Cardiac septum (tissue), 1 donor: ENCODE data around the gene CPSF4L. TPM values are rescaled to one million over a fixed set of nuclear protein-coding genes. Genes with fewer than 3 reads are reported as not detected.
"Not testable (repeated sequence)": the region's sequence is repeated elsewhere in the genome, so short reads cannot be mapped to it uniquely, and the experiment has no call there.

ENCODE experiments used
- DNase-seq: peaks from one replicate; pipeline ENCODE4 v3.0.0-alpha.2; 2020; ENCODE audit warnings: low spot score
- intact Hi-C: fragments of 100-400 bp; cut with DNase I; formaldehyde crosslinking; loops from one replicate; pipeline ENCODE4 v1.14.0; 2022
- long read RNA-seq: library from polyadenylated mRNA; unstranded; transcript quantifications from one replicate; pipeline ENCODE4 v2.0.0, GENCODE V29; 2021
- total RNA-seq: library from RNA; stranded (reverse); fragmentation: NEBNext Ultra II Directional; extraction: Animal tissue kit (Norgen Biotek cat#: 25700); gene quantifications from one replicate; pipeline ENCODE4 v1.2.1, GENCODE V29; 2021
- donor health status: DM: no; HTN: no; CAD: no.

CPSF4L gene, protein sequence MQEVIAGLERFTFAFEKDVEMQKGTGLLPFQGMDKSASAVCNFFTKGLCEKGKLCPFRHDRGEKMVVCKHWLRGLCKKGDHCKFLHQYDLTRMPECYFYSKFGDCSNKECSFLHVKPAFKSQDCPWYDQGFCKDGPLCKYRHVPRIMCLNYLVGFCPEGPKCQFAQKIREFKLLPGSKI
- not detected for total RNA-seq
- long read RNA-seq: 0 reads

DNA sequence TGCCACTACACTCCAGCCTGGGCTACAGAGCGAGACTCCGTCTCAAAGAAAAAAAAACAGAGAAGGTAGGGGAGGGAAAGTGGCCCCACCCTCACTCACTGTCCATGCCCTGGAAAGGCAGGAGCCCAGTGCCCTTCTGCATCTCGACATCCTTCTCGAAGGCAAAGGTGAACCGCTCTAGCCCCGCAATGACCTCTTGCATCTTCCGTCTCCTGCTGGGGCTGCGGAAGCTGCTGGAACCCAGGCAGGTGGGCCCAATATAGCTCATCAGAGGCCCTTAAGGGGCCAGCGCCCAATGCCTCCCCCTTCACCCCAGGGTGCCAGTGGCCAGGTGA, at the start of gene CPSF4L:
Gene CPSF4L (minus strand): TSS at position 264 of the 335 bp plus-strand sequence. CDS start 62 bp downstream, at position 202.
- no peak for DNase-seq
- intact Hi-C loops: no loop called here

DNA sequence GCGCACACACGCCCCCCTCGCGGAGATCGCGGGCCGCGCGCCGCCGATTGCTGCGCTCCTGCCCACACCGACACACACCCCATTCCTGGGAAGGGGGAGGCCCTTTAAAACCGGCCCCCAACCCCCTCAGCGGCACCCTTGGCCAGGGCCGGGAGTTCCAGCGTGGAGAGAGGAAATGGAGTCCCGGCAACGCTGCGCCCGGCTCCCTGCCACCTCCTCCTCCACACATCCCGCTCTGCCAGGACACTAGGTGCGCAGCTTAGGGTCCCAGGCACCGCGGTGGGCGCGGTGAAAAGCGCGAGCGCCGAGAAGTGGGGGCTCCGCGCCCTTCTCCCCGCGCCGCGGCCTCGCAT, 49.7 kb upstream of the CPSF4L start:
- no peak for DNase-seq
- intact Hi-C loops: loop anchor here (5.0 to 10.0 kb wide), 4 partner anchors 34 to 453 kb away; no protein-coding TSS in a partner anchor

DNA sequence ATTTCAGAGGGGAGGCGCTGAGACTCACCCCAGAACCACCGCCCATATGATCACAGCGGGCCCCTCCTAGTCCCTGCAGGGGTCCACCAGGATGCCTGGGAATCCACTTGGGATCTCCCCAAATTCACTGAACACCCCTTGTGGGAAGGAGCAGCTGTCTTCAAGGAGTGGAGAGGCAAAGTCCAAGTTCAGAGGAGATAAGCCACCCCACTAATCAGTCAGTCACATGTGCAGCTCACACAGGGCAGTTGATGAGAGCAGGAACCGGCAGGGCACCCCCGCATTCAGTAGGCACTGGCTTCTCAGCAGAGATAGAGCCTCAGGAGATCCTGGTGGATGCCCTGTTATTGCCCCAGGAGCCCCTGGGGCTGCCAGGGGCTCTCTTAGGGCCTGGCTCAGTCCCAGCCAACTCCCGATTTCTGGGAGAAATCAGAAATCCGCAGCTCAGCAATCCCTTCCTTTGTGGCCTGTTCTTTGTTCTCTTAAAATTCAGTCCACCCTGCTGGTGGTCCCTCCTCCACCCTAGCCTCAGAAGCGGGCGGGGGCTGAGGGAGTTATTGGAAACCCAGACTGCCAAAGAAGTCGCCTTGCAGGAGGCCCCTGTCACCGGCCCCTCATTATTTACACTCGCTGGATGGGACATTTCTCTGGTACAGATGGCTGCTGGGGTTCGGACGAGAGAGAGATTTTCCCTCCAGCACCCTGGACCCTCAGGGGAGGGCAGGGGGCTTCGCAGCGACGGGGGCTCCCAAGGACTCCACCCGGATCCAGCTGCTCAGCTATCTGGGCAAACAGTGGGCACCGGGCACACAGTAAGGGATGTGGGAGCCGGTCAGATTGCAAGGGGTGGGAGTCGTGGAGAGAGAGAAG, 48.3 kb upstream of the CPSF4L start:
- intact Hi-C loops: loop anchor here (1.0 to 10.0 kb wide), 5 partner anchors 18 to 455 kb away; no protein-coding TSS in a partner anchor
- no peak for DNase-seq

DNA sequence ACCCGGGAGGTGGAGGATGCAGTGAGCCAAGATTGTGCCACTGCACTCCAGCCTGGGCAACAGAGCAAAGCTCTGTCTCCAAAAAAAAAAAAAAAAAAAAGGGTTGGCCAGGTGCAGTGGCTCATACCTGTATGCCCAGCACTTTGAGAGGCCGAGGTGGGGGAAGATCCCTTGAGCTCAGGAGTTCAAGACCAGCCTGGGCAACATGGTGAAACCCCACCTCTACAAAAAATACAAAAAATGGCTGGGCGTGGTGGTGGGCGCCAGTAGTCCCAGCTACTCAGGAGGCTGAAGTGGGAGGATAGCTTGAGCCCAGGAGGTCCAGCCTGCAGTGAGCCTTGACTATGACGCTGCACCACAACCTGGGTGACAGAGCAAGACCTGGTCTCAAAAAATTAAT, 47.3 kb upstream of the CPSF4L start:
- intact Hi-C loops: loop anchor here (1.0 kb wide), 1 partner anchor 17 kb away; no protein-coding TSS in a partner anchor
- DNase-seq: not testable (repeated sequence)

DNA sequence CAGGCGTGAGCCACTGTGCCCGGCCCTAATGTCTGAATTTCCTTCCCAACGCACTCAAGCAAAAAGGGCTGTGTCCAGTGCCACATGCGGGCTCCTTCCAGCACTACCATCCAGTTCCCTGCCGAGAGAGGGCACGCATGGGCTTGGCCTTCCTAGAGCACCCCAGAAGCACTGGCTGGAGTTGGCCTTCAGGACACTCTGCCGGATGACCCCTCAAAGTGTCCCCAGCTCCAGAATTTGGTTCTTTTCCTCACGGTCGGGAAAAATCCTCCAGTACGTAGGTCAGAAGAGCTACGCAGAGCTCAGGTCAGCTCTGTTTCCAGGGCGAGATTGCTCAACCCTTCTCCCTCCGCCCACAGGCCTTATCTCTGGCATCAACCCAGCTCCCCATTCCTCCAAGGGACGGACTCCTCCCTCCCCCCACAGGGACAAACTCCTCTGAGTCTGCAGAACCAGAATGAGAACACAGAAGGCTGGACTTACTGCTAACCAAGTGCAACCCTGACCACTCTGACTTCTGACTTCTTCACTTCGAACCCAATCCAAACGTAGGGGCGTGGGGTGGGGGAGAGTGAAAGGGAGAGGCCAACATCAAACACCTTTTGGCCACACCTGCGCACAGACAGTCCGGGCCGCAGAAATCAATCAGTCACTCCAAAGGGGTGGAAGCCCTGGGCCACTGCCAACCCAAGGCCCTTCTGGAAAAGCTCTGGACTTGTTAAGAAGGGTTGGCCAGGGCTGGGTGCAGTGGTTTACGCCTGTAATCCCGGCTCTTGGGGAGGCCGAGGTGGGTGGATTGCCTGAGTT, 46.5 kb upstream of the CPSF4L start:
- intact Hi-C loops: no loop called here

DNA sequence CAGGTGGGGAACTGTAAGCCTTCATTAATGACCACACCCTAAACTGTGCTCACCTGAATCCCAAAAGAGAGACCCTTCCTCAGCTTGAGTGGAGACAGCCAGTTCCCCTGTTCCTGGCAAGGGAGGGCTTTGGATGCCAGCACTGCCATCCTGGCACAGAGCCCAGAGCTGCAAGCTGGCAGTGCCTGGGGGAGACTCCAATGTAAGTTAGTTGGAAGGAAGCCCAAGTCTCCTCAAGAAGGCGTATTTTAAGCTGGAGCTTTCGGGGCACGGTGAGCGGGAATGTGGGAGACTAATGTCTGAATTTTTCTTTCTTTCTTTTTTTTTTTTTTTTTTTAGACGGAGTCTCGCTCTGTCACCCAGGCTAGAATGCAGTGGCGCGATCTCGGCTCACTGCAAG, 45.5 kb upstream of the CPSF4L start:
- intact Hi-C loops: no loop called here
- DNase-seq: no peak

More for the DNA sequence above, 46.5 kb upstream of the CPSF4L start:
- peak; percentile 85 for DNase-seq

DNA sequence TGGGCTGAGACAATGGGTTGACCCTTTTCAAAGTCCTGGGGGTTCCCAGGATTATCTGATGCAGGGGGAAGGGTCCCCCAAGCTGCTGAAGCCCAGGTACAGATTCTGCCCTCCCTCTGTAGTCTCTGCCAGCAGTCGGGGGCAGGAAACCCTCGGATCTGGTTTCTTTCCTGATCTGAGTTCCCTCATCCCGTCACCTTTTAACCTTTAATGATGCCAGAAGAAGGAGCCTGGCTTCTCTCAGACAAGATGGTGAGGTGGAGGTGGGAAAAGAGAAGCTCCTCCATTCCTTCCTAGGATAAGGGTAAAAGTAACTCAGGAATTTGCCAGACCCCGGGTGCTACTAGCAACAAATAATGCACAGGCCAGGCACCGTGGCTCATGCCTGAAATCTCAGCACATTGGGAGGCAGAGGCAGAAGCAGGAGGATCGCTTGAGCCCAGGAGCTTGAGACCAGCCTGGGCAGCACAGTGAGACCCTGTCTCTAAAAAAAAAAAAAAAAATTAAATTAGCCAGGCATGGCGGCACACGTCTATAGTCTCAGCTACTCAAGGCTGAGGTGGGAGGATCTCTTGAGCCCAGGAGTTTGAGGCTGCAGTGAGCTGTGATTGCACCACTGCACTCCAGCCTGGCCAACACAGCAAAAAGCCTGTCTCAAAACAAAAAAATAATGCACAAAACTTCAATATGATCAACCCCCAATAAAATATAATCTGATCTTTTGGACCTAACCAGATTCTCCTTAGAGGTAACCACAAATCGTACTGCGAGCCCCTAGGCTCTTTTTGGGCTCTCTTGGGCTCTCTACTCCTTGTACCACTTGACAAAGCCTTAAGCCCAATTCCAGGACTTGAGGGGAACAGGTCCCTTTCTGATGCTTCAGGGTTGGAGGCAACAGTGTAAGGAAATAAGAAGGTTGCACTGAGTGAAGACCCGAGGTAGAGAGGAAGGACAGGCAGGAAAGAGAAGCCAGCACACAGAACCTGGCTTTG, 44.5 kb upstream of the CPSF4L start:
- intact Hi-C loops: no loop called here
- no peak for DNase-seq

DNA sequence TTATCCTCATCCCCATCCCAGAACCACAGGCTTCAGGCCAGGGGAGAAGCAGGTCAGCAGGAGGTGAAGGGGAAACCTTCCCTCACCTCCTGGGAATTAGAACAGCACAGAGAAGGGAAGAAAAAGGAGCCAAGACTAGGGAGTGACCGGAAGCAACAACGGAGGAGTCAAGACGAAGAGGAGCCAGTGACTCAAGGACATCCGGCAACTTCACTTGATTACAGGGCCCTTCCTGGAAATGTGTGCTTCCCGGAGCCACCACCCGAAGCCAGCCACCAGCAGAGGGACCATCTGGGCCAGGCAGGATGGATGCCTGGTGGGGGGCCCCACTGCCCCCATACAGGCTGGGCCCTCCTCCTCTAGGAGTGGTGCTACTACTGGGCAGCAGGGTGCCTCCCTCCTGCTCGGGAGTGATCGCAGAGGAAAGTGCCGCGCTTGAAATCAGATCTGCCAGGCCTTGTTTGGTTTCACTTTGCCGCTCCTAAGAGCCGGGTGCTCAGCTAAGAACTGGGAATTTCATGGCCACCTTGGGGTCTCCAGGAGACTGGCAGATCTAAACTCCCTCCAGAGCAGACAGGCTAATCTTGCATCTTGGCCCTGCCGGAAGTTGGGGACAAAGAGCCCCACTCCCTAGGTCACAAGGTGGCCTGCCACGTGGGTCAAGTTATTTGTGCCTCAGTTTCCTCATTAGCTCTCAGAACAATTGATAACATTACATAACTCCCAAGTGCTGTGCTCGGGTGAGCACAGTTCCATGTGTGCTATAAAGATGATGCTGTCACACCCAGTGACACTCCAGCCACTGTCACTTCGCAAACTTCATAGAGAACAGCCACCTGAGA, 43.5 kb upstream of the CPSF4L start:
- intact Hi-C loops: no loop called here
- peak; percentile 82 for DNase-seq

DNA sequence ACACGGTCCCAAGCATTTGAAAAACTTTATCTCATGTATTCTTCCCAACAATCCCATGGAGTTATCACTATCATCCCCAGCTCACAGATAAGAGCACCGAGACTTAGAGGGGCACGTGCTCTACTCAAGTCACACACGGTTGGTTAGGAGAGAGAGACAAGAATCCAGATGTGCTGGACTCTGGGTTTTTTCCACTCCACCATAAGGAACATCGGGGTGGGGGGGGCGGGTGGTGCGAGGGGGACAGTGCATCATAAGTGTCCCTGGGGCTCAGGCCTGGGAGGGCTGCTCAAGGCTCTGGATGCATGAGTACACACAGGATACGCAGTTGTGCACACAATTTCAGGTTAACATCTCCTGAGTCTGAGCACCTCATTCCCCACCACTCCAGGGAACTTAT, 42.8 kb upstream of the CPSF4L start:
- intact Hi-C loops: no loop called here
- DNase-seq: no peak

DNA sequence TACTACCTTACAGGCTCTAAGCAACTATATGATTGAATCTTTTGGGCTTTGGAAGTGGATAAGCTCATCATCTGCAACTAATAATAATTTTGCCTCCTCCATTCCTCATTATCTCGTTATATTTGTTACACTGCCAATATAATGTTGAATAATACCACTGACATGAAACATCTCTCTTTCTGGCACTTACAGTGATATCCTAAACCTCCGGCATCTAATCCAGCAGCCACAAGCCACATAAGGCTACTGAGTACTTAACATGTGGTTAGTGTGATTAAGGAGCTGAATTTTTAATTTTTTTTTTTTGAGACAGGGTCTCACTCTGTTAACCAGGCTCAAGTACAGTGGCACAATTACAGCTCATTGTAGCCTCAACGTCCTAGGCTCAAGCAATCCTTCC, 40.5 kb upstream of the CPSF4L start:
- intact Hi-C loops: no loop called here
- DNase-seq: no peak

DNA sequence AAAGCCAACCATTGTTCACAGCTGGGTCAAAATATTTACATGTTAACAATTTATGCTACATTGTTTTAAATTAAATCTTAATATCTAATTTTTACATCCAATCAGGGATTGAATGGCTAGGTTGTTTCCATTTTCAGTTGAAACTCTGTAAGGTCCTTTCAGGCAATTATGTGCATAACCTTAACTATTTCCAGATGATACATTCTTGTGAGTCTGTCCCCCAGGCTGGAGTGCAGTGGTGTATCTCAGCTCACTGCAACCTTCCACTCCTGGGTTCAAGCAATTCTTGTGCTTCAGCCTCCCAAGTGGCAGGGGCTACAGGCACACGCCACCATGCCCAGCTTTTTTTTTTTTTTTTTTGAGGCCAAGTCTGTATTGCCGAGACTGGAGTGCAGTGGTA, 39.7 kb upstream of the CPSF4L start:
- DNase-seq: no peak
- intact Hi-C loops: no loop called here

DNA sequence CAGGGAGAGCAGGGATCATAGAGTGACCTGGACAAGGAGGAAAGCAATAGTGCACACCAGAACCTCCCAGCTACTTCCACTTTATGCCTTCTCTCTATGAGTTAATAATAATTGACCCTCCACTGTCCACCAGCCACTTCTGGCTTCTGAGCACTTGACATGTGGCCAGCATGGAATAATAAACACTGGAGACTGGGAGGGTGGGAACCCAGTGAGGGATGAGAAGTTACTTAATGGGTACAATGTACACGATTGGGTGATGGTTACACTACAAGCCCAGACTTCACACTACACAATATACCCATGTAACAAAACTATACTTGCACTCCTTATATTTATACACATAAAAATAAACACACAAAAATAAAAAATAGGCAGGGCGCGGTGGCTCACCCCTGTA, 38.7 kb upstream of the CPSF4L start:
- intact Hi-C loops: no loop called here
- DNase-seq: no peak

DNA sequence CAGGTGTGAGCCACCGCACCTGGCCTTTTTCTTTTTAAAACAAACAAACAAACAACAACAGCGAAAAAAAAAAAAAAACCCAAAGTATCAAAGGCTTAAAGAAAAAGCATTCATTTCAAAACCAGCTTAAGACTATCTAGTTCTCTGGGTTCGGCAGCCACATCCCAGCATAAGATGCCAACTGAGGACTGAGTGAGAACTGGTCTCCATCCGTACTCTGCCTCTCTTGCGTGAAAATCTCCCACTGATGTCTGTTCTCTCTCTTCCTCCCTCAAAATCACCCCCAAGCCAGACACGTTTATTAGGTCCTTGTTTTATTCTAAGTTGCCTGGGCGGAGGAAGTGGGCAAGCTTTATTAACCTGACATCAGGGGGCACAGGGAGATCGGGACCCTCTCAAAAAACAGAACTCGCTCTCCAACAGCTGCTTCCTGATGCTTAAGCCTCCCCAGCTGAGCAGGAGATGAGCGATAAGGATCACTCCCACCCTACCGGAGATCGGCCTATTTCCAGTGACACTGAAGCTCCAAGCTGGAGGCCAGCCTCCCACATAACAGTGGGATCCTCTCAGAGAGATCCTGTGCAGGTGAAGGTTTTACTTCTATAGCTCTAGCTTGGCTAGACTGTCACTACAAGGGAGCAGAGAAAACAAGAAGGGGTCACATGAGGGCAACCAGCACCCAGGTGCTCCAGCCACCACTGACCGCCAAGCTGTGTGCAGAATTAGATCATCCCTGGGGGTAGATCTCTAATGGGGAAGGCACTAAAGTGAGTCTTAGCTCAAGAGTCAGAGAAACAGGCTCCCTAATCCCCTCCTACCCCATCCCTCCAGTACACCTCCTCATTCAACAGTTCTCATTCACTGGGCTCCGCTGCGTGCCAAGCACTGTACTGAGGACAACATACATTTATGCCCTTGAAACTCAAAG, 36.5 kb upstream of the CPSF4L start:
- DNase-seq: no peak
- intact Hi-C loops: no loop called here

DNA sequence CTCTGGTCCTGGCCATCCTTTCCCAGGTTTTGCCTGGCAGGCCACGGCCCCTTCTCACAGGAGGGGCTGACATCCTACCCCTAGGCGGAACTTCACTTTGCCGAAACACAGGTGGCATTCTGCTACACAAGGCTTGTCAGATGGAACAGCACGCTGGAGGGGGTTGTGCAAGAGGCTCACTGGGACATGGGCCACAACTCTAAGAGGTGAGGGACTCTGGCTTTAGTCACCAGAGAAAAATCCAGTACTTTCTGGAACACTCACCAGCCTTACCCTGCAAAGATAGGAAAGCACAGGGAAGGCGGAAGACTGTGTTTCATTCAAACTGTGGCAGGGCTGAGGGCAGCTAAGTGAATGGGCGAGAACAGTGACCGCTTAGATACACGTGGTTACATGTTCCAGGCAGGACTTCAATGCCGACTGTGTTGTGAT, 31.8 kb upstream of the CPSF4L start:
- DNase-seq: no peak
- intact Hi-C loops: no loop called here

DNA sequence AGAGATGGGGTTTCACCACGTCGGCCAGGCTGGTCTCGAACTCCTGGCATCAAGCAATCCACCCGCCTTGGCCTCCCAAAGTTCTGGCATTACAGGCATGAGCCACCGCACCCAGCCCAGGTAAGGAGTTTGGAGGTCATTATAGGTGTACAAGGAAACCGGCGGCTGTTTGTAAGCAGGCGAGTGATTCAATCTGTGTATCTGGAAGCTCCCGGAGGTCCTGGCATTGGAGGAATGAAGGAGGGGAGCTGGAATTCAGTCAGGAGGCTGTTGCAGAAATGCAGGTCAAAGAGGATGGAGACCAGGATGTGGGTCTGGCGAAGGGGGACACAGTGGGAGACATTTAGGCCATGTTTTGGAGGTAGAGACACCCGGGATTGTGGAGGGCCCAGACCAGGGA, 31.4 kb upstream of the CPSF4L start:
- intact Hi-C loops: no loop called here
- DNase-seq: no peak

DNA sequence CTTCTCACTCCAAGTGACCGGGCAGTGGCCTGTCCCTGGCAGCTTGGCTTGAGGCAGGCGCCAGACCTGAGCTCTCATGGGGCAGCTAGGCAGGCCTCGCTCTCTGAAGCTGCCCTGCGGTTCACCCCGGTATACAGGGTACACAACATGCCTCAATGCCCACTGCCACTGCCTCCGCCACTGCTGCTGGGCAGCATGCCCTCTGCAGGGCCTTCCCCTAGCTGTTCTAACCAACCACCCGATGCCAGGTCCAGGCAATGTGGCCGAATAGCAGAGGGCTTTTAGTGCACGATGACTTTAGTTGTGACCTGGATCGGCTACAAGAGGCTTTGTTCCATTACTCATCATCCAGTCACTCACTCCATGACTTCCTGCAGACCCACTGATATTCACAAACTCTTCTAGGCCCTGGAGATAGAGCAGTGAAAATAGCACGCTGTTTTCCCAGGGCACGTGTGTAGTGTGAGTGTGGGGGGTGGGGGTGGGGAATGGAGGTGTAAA, 30.4 kb upstream of the CPSF4L start:
- peak; percentile 88 for DNase-seq
- intact Hi-C loops: loop anchor here (1.0 kb wide), 1 partner anchor 17 kb away; no protein-coding TSS in a partner anchor

DNA sequence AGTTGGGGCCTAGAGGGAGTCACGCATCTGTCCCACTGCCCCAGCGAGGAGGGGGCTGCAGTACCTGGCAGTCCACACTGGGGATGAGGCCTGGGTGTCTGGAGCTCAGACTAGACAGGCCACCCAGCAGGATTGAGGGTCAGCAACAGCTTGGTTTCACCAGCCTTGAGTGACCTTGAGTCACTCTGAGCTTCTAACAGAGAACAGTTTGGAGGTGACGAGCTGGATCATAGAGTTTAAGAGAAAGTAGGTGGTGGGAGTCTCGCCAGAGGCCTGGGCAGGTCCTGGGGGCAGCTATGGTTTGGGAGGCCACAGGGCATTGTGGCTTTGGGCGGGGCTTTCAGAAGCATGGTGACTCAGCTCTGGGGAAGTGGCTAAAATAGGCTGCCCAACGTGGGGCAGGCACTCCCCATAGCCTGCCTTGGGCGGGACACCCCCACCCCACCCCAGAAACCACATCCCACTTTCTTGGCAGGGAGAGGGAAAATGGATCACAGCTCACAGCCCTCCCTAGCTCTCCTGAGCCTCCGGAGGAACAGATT, 29.7 kb upstream of the CPSF4L start:
- intact Hi-C loops: no loop called here

More for the DNA sequence above, 29.7 kb upstream of the CPSF4L start:
- DNase-seq: peak; percentile 91
